Spinal cord (tissue), 10 donors: Measurements from ENCODE around the gene PHKG1. TPM values are rescaled to one million over a fixed set of nuclear protein-coding genes. Genes with fewer than 3 reads are reported as not detected.
"Not testable (repeated sequence)": the region's sequence is repeated elsewhere in the genome, so short reads cannot be mapped to it uniquely, and the experiment has no call there.

Experiments used
- DNase-seq, 6 donors: peaks; one replicate each; pipeline versions ENCODE4 v3.0.0 to v3.0.0-alpha.2; 2013 to 2015; ENCODE audit warnings: low spot score in 6 of 6, low read depth in 4 of 6
- H3K27ac ChIP-seq: one replicate; pipeline ENCODE4 v1.5.1; 2013; ENCODE audit warnings: low read depth, low read length, control low read depth
- H3K27me3 ChIP-seq: one replicate; pipeline ENCODE4 v1.6.1; 2013; ENCODE audit warnings: low read length; ENCODE audit not compliant: control insufficient read depth, insufficient read depth
- H3K36me3 ChIP-seq: one replicate; pipeline ENCODE4 v1.6.1; 2013; ENCODE audit warnings: low read length; ENCODE audit not compliant: control insufficient read depth, insufficient read depth
- H3K4me1 ChIP-seq: one replicate; pipeline ENCODE4 v1.6.1; 2013; ENCODE audit warnings: low read length; ENCODE audit not compliant: control insufficient read depth, insufficient read depth
- H3K4me3 ChIP-seq: one replicate; pipeline ENCODE4 v1.5.1; 2013; ENCODE audit warnings: low read depth, low read length, control low read depth
- H3K9me3 ChIP-seq: one replicate; pipeline ENCODE4 v1.6.1; 2013; ENCODE audit warnings: low read length; ENCODE audit not compliant: control insufficient read depth, insufficient read depth
- WGBS: methylation state at CpG from one replicate; pipeline ENCODE4 v1.1.5; 2013; ENCODE audit warnings: missing lambda C conversion rate; ENCODE audit not compliant: insufficient coverage; 5-methylcytosine and 5-hydroxymethylcytosine counted together
- long read RNA-seq, 4 donors: transcript quantifications; one replicate each; lab custom pipeline, GENCODE V29; 2026
- polyA plus RNA-seq, 2 donors: library from polyadenylated mRNA; unstranded; fragments of 120-200 nt; gene quantifications; one replicate each; pipeline ENCODE4 v1.2.1, GENCODE V29; 2013; ENCODE audit not compliant: insufficient read length in 2 of 2
- total RNA-seq, 2 donors: library from RNA; depleted of rRNA in 1 of 2; stranded (reverse); fragments of 120-200 nt in 1 of 2; fragments of >200 nt in 1 of 2; gene quantifications; one replicate each; pipeline versions ENCODE4 v1.2.3 to v1.2.4, GENCODE V29; 2013 to 2014
- donor health status: healthy.

The PHKG1 gene
- total RNA-seq (1 to 10 TPM; 6.5 to 7.9 TPM), polyA plus RNA-seq (10 to 100 TPM; 14.4 to 14.9 TPM)
- long read RNA-seq, donor 1, partial matches to known transcripts = 5 of 6 reads
- long read RNA-seq, donor 1, other reads (novel, unspliced or antisense) = 0 of 6 reads
- long read RNA-seq, donor 2 = 0 reads
- long read RNA-seq, donor 3 = 0 reads
- long read RNA-seq, donor 4, partial matches to known transcripts = 190 of 196 reads
- long read RNA-seq, donor 4, other reads (novel, unspliced or antisense) = 6 of 196 reads

- WGBS = 30% methylated on average over 14 of the region's 19 CpGs
Measured at GRCh38 chr7:56092789-56093531, at the start of gene PHKG1. TSS of gene PHKG1 (minus strand) at chr7:56092952. CDS start at chr7:56088941, 4,011 bp downstream.

GRCh38 chr7:56131062-56131461, 38.3 kb upstream of the PHKG1 start:
- not testable (repeated sequence) for H3K27me3 ChIP-seq, H3K27ac ChIP-seq, H3K4me1 ChIP-seq, H3K9me3 ChIP-seq, H3K36me3 ChIP-seq, DNase-seq, H3K4me3 ChIP-seq
- WGBS = no CpG with 5 or more reads among the region's 2 CpGs

More at GRCh38 chr7:56092789-56093531, at the start of gene PHKG1:
- Histone ChIP-seq H3K36me3 (peaks cover 17% of the 10 kb centered on the region), H3K9me3 (no peaks in the 10 kb centered on the region), H3K27ac (peak within 1 kb of the TSS; percentile 78), H3K4me1 (peaks cover 31% of the 10 kb centered on the region), H3K4me3 (no peak within 1 kb of the TSS), H3K27me3 (no peaks in the 10 kb centered on the region)
- DNase-seq = peak in 4 of 6 donors; percentile 38 to 88 (median 51)

- Histone ChIP-seq H3K36me3 (no peaks in the 10 kb centered on the region), H3K4me1 (no peaks in the 10 kb centered on the region), H3K4me3 (no peak overlapping the region), H3K9me3 (no peaks in the 10 kb centered on the region), H3K27ac (no peak overlapping the region), H3K27me3 (no peaks in the 10 kb centered on the region)
- DNase-seq = no peak
- no CpG with 5 or more reads among the region's 7 CpGs for WGBS
Measured at GRCh38 chr7:56127241-56127975, 34.7 kb upstream of the PHKG1 start.

- Histone ChIP-seq H3K4me3 (no peak overlapping the region), H3K36me3 (no peaks in the 10 kb centered on the region), H3K27me3 (no peaks in the 10 kb centered on the region), H3K27ac (no peak overlapping the region), H3K4me1 (no peaks in the 10 kb centered on the region), H3K9me3 (no peaks in the 10 kb centered on the region)
- WGBS = 86% methylated on average over 3 of the region's 8 CpGs
- DNase-seq = no peak
Measured at GRCh38 chr7:56125831-56126230, 33.1 kb upstream of the PHKG1 start.

GRCh38 chr7:56124981-56125380, 32.2 kb upstream of the PHKG1 start:
- Histone ChIP-seq H3K4me1 (no peaks in the 10 kb centered on the region), H3K27ac (no peak overlapping the region), H3K9me3 (no peaks in the 10 kb centered on the region), H3K27me3 (no peaks in the 10 kb centered on the region), H3K36me3 (no peaks in the 10 kb centered on the region), H3K4me3 (no peak overlapping the region)
- WGBS = 75% methylated on average over 5 of the region's 6 CpGs
- no peak for DNase-seq

- no peak for DNase-seq
- Histone ChIP-seq H3K27me3 (no peaks in the 10 kb centered on the region), H3K4me1 (no peaks in the 10 kb centered on the region), H3K4me3 (no peak overlapping the region), H3K36me3 (no peaks in the 10 kb centered on the region), H3K27ac (no peak overlapping the region), H3K9me3 (no peaks in the 10 kb centered on the region)
- WGBS = 89% methylated on average over 5 of the region's 6 CpGs
Measured at GRCh38 chr7:56121440-56121839, 28.7 kb upstream of the PHKG1 start.

GRCh38 chr7:56115852-56116538, 23.2 kb upstream of the PHKG1 start, which contains the start of gene NUPR2:
TSS of gene NUPR2 (minus strand) at chr7:56116417. CDS start at chr7:56116314, 103 bp downstream.
- Histone ChIP-seq H3K4me1 (peaks cover 2% of the 10 kb centered on the region), H3K27me3 (peaks cover 8% of the 10 kb centered on the region), H3K27ac (no peak within 1 kb of the TSS), H3K9me3 (no peaks in the 10 kb centered on the region), H3K4me3 (no peak within 1 kb of the TSS), H3K36me3 (no peaks in the 10 kb centered on the region)
- 3% methylated on average over 65 of the region's 65 CpGs for WGBS
- DNase-seq = peak in 1 of 6 donors; percentile 43

GRCh38 chr7:56112244-56112643, 19.5 kb upstream of the PHKG1 start:
- H3K9me3 ChIP-seq, H3K4me1 ChIP-seq, H3K4me3 ChIP-seq, H3K36me3 ChIP-seq, H3K27ac ChIP-seq, DNase-seq, H3K27me3 ChIP-seq: not testable (repeated sequence)
- WGBS = 92% methylated on average over 2 of the region's 3 CpGs

- H3K27me3 ChIP-seq = peaks cover 3% of the 10 kb centered on the region
- no peak for DNase-seq
- no peak overlapping the region for H3K4me3 ChIP-seq
- no peak overlapping the region for H3K27ac ChIP-seq
- 80% methylated on average over 1 of the region's 1 CpG for WGBS
- no peaks in the 10 kb centered on the region for H3K9me3 ChIP-seq
- no peaks in the 10 kb centered on the region for H3K4me1 ChIP-seq
- H3K36me3 ChIP-seq = no peaks in the 10 kb centered on the region
Measured at GRCh38 chr7:56110611-56111010, 17.9 kb upstream of the PHKG1 start.
